Measurements from ENCODE around the gene MREG.

The MREG gene

DNA sequence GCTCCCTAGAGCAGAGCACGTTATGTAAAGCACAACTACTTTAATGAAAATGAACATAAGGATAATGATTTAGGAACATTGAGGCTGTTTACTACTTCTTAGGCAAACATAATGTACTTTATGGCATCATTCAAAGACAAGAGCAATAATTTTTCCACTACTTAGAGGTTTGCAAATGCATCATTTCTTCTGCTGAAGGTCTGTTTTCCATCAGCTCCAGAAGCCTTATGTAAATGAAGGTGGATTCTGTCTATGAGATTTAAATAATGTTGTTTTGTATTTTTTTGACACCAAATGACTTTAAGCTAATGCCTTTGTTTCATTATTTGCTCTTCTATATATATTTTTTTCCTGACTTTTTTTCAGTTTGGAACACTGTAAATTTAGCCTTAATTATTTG lies 28.1 kb downstream of the MREG start:
- TF ChIP-seq, protein P1, sequence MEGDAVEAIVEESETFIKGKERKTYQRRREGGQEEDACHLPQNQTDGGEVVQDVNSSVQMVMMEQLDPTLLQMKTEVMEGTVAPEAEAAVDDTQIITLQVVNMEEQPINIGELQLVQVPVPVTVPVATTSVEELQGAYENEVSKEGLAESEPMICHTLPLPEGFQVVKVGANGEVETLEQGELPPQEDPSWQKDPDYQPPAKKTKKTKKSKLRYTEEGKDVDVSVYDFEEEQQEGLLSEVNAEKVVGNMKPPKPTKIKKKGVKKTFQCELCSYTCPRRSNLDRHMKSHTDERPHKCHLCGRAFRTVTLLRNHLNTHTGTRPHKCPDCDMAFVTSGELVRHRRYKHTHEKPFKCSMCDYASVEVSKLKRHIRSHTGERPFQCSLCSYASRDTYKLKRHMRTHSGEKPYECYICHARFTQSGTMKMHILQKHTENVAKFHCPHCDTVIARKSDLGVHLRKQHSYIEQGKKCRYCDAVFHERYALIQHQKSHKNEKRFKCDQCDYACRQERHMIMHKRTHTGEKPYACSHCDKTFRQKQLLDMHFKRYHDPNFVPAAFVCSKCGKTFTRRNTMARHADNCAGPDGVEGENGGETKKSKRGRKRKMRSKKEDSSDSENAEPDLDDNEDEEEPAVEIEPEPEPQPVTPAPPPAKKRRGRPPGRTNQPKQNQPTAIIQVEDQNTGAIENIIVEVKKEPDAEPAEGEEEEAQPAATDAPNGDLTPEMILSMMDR (conservative IDR thresholded peaks at IDR 0.05), result no peak
- no peak overlapping the region for H3K27ac ChIP-seq

DNA sequence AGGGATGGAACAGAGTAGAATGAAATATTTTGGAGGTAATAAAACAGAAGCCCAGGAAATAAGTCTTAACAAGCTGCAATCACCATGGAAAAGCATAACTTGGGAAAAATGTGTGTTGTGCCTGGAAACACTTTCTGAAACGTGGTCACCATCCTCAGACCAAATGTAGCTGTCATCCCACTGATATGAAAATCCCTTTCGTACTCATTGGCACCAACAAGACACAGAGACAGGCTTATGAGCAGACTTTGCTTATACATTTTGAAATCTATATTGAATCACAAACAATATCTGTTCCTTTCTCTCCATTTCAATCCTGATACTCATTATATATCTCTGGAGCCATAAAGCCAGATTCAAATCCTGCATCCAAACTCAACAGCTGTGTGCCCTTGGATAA lies 28.7 kb downstream of the MREG start:
- H3K27ac ChIP-seq, result no peak overlapping the region
- TF ChIP-seq, protein P1 (conservative IDR thresholded peaks at IDR 0.05), result no peak

DNA sequence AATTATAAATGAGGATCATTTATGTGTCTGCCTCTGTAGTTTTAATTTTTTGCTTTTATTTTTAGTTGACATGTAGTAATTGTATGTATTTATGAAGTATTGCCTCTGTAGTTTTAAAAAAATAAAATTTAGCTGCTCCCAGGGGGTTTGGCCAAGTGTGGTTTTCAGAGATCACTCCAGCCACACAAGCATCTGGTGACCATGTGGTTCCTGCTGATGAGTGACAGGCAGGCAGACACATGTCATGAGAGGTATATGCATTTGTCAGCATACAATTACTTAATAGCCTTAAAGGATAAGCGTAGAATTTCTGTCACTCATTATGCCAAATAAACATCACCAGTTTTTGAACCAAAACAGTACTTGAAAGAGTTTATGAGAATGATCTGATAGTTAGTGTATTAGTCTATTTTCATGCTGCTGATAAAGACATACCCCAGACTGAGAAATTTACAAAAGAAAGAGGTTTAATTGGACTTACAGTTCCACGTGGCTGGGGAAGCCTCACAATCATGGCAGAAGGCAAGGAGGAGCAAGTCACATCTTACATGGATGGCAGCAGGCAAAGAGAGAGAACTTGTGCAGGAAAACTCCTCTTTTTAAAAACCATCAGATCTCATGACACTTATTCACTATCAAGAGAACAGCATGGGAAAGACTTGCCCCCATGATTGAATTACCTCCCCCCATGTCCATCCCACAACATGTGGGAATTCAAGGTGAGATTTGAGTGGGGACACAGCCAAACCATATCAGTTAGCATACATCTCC lies 29.6 kb downstream of the MREG start:
- TF ChIP-seq, protein P1 (conservative IDR thresholded peaks at IDR 0.05), result no peak
- H3K27ac ChIP-seq, result no peak overlapping the region

DNA sequence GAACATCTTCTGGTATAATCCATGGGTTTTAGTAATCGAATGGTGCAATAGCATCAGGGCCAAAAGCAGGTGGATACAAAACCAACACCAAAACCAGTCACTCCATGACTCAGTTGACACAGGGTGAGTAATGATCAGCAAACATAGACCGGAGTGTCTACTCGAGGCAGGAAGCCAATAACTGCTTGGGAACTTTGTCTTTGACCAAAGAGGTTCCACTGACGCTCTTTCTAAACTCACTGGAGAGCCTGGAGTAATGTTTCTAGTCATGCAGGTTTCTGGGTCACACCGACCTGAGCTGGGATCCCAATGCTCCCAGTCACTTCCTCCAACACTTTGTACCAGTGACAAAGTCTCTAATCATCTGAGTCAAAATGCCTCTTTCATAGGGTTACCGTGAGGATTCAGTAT lies 30.9 kb downstream of the MREG start:
- TF ChIP-seq, protein P1 (conservative IDR thresholded peaks at IDR 0.05), result no peak
- H3K27ac ChIP-seq, result no peak overlapping the region

DNA sequence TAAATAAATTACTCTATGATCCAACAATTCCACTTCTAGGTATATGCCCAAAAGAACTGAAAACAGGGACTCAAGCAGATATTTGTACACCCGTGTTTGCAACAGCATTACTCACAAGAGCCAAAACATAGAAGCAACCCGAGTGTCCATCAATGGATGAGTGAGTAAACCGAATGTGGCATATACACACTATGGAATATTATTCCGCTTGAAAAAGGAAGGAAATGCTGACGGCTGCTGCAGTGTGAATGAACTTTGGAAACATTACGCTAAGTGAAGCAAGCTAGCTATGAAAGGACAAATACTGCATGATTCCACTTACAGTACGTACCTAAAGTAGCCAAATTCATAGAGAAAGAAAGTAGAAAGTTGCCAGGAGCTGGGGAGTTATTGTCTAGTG lies 32.2 kb downstream of the MREG start:
- H3K27ac ChIP-seq, result no peak overlapping the region
- TF ChIP-seq, protein P1 (conservative IDR thresholded peaks at IDR 0.05), result no peak

DNA sequence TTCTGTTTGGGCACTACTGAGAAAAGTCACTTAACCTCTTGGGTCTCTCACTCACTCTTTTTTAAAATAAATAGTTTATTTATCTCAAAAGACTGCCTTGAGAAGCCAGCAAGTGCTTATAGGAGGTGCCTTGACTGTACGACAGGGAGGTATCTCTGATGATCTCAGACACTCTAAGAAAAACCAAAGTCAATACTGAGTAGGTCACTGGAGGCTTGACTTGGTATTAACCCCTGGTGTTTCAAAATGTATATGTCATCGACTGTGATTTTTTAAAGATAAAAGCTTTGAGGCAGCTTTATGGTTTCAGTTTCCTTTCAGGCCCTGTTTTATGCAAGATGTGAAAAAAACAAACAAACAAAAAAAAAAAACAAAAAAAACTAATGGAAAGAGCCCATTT lies 33.7 kb downstream of the MREG start:
- H3K27ac ChIP-seq, result no peak overlapping the region
- TF ChIP-seq, protein P1 (conservative IDR thresholded peaks at IDR 0.05), result no peak

DNA sequence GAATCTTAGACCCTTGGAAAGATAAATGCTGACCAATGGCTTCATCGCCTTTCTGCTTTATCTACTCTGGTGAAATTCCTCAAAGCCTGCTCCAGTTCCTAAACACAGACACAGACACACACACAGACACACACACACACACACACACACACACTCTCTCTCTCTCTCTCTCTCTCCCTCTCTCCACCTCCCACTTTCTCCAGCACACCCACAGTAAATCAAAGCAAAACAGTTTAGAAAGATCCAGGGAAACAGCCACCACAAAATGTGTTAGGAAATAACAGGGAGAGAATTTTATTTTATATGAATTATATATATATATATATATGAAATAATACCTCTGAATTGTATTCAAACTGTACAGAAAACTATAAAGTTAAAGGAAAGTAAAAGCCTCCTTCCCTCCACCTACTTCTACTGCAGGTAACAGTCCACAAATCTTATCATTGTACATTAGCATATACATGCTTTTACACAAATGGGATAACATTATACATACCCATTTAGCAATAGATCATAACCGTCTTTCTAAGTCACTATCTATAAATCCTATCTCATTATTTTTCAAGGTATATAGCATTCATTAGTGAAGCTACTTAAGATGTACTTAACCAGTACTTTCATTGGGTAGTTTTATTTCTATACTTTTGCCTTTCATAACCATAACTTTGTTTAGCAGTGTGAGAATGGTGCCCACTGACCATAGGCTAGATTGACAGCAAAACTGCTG lies 38.5 kb downstream of the MREG start:
- H3K27ac ChIP-seq, result no peak overlapping the region
- TF ChIP-seq, protein P1 (conservative IDR thresholded peaks at IDR 0.05), result no peak
